SU-DHL-6 (cell line): ENCODE data around the gene CCDC28B.

ENCODE experiments used
- H2AFZ ChIP-seq: fragments of 200-600 bp; sonication (generic); 2 replicates; pipeline ENCODE4 v1.6.1; 2014; ENCODE audit warnings: low read depth, mild to moderate bottlenecking, moderate library complexity, mixed read lengths, antibody characterized with exemption, low read length; ENCODE audit not compliant: severe bottlenecking
- H3F3A ChIP-seq: fragments of 200-600 bp; shearing (Covaris generic); 2 replicates; pipeline ENCODE4 v1.6.0; 2016; ENCODE audit warnings: antibody characterized with exemption, mild to moderate bottlenecking; ENCODE audit not compliant: insufficient read depth
- H3K27ac ChIP-seq: fragments of 200-600 bp; sonication (generic); 2 replicates; pipeline ENCODE4 v1.5.1; 2016; ENCODE audit warnings: low read depth, mild to moderate bottlenecking, low read length, moderate library complexity, mixed read lengths
- H3K27me3 ChIP-seq: fragments of 200-600 bp; sonication (generic), shearing (Covaris generic); 2 replicates; pipeline ENCODE4 v1.6.0; 2014; ENCODE audit warnings: mild to moderate bottlenecking, low read length
- H3K36me3 ChIP-seq: fragments of 200-600 bp; sonication (generic); 2 replicates; pipeline ENCODE4 v1.6.1; 2014; ENCODE audit warnings: mild to moderate bottlenecking, low read length, mixed read lengths
- H3K4me2 ChIP-seq: fragments of 300-600, 200-600 bp; shearing (Covaris generic), sonication (generic); 2 replicates; pipeline ENCODE4 v1.6.0; 2014; ENCODE audit warnings: low read length, low read depth, mild to moderate bottlenecking; ENCODE audit not compliant: poor library complexity, severe bottlenecking
- H3K4me3 ChIP-seq: fragments of 200-600 bp; sonication (generic); 2 replicates; pipeline ENCODE4 v1.5.1; 2014; ENCODE audit warnings: antibody characterized with exemption, low read length, mild to moderate bottlenecking, mixed read lengths; ENCODE audit not compliant: insufficient read depth, poor library complexity, severe bottlenecking
- H3K79me2 ChIP-seq: fragments of 200-600 bp; sonication (generic); 2 replicates; pipeline ENCODE4 v1.6.1; 2014; ENCODE audit warnings: mild to moderate bottlenecking, low read length, moderate library complexity; ENCODE audit not compliant: insufficient read depth
- H3K9ac ChIP-seq: fragments of 200-600 bp; sonication (generic); 2 replicates; pipeline ENCODE4 v1.7.0; 2014; ENCODE audit warnings: mild to moderate bottlenecking, low read length
- H3K9me2 ChIP-seq: fragments of 200-600 bp; sonication (generic); replicated peaks from 2 replicates; pipeline ENCODE4 v1.6.1; 2014; ENCODE audit warnings: low read length; ENCODE audit not compliant: insufficient read depth
- H3K9me3 ChIP-seq: fragments of 200-600 bp; sonication (generic); 2 replicates; pipeline ENCODE4 v1.6.1; 2014; ENCODE audit warnings: low read length, mixed read lengths; ENCODE audit not compliant: insufficient read depth
- H4K20me1 ChIP-seq: fragments of 200-600 bp; sonication (generic); 2 replicates; pipeline ENCODE4 v1.6.1; 2014; ENCODE audit warnings: low read depth, mild to moderate bottlenecking, antibody characterized with exemption, low read length, moderate library complexity, mixed read lengths
- CTCF ChIP-seq: fragments of 200-600 bp; sonication (generic); IDR thresholded peaks from one replicate; pipeline ENCODE4 v1.5.1; 2017; ENCODE audit warnings: antibody characterized with exemption, mild to moderate bottlenecking, low read length, moderate library complexity; ENCODE audit not compliant: insufficient read depth, poor library complexity, severe bottlenecking
- EZH2phosphoT487 ChIP-seq: fragments of 200-600 bp; sonication (generic), shearing (Covaris generic); conservative IDR thresholded peaks from 2 replicates; pipeline ENCODE4 v1.6.1; 2018; ENCODE audit warnings: mild to moderate bottlenecking, antibody characterized with exemption, low read length, moderate library complexity, mixed read lengths

The CCDC28B gene

GRCh38 chr1:32220746-32221580 is 20.6 kb downstream of the CCDC28B start:
- Histone ChIP-seq H4K20me1 (no peaks in the 10 kb centered on the region), H3K9me3 (no peaks in the 10 kb centered on the region), H3K4me3 (peak overlapping the region; percentile 99), H3K9ac (peak overlapping the region; percentile 94), H3K9me2 (no peaks in the 10 kb centered on the region), H3K27ac (no peak overlapping the region), H2AFZ (no peak overlapping the region), H3K79me2 (peaks cover 22% of the 10 kb centered on the region), H3K27me3 (no peaks in the 10 kb centered on the region), H3K4me2 (peak overlapping the region; percentile 98), H3K36me3 (no peaks in the 10 kb centered on the region), H3F3A (no peaks in the 10 kb centered on the region)
- TF ChIP-seq CTCF (no peak), EZH2phosphoT487 (no peak)

- Histone ChIP-seq H3K9me2 (no peaks in the 10 kb centered on the region), H2AFZ (peak overlapping the region; percentile 91), H3K36me3 (no peaks in the 10 kb centered on the region), H4K20me1 (no peaks in the 10 kb centered on the region), H3K79me2 (peaks cover 22% of the 10 kb centered on the region), H3K27ac (no peak overlapping the region), H3F3A (no peaks in the 10 kb centered on the region), H3K9ac (peak overlapping the region; percentile 94), H3K27me3 (no peaks in the 10 kb centered on the region), H3K9me3 (no peaks in the 10 kb centered on the region), H3K4me3 (peak overlapping the region; percentile 99), H3K4me2 (peak overlapping the region; percentile 98)
- TF ChIP-seq EZH2phosphoT487 (no peak), CTCF (no peak)
Observed at GRCh38 chr1:32221581-32221979, 21.2 kb downstream of the CCDC28B start.

- Histone ChIP-seq H3F3A (no peaks in the 10 kb centered on the region), H3K79me2 (peaks cover 22% of the 10 kb centered on the region), H3K27ac (0 out of 2 replicates have a peak within 1 kb of the TSS, but pooled peaks have one; percentile 40), H4K20me1 (no peaks in the 10 kb centered on the region), H3K4me2 (peak within 1 kb of the TSS; percentile 98), H3K4me3 (peak within 1 kb of the TSS; percentile 99), H3K9me3 (no peaks in the 10 kb centered on the region), H3K9ac (peak within 1 kb of the TSS; percentile 94), H3K36me3 (no peaks in the 10 kb centered on the region), H3K27me3 (no peaks in the 10 kb centered on the region), H2AFZ (peak within 1 kb of the TSS; percentile 91), H3K9me2 (no peaks in the 10 kb centered on the region)
- TF ChIP-seq CTCF, result no peak
Observed at GRCh38 chr1:32221980-32222755, 21.8 kb downstream of the CCDC28B start, which contains the start of the genes EIF3I and TMEM234. EIF3I (plus strand) TSS chr1:32222407; CDS start chr1:32222442, 35 bp downstream. TMEM234 (minus strand) TSS chr1:32222353; CDS start chr1:32222322, 31 bp downstream.
